NCI-H2107 treated with DMSO at 0.1 percent for 48 hours (cell line): ENCODE data around the gene CACNA1I.

ENCODE experiments used
- DNase-seq: peaks from one replicate; lab custom pipeline; 2025; ENCODE audit not compliant: unreplicated experiment; lab: John Stamatoyannopoulos, UW

The CACNA1I gene

DNA sequence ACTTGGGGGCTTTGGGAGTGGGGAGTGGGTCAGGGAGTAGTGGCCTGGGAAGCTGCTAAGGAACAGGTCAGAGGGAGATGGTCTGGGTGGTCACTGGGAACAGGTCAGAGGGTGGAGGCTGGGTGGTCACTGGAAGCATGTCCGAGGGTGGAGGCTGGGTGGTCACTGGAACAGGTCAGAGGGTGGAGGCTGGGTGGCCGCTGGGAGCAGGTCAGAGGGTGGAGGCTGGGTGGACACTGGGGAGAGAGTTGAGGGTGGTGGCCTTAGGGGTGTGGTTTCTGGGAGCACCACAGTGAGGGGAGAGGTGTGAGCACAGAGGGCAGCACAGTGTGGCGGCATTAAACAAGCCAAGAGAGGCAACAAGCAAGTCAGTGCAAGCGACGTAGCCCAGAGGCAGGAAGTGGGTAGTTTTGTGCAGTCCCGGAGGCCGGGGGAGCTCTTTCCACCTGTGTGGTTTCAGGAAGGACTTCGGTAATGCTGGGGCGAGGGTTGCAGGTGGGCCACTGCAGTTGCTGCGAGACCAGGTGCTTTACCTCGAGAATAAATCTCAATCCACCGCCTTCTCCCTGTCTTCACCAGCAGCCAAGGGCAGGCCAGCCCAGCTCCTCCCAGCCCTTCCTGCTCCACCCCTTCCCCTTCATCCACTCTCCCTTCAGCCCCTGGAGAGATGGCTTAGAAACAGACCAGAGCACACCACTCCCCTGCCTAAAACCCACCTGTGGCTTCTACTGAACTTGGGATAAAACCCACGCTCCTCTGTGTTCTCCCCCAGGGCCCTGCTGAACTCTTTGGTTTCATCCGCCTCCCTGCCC is 3.2 kb upstream of the CACNA1I start:
- no peak for DNase-seq

GRCh38 chr22:39568278-39568981 is 2.1 kb upstream of the CACNA1I start:
- no peak for DNase-seq

DNA sequence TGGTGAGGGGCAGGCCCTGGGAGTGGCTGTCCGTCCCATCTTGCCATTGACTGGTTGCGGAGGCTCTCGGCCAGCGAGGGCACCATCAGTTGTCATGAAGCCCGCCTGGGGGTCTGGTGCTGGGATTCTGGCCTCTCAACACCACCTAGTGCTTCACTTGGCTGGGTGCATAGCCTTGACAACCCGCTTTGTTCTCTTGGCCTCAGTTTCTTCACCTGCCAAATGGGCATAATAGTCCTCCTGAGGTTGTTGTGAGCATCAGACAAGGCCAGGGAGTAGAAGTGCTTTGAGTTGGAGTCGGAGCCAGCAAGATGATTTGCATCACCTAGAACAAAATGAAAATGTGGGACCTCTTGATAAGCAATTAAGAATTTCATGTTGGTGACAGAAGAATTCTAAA is 1.5 kb upstream of the CACNA1I start:
- no peak for DNase-seq

- no peak for DNase-seq
These were observed 327 bp upstream of the CACNA1I start for GRCh38 chr22:39570226-39570625.

DNA sequence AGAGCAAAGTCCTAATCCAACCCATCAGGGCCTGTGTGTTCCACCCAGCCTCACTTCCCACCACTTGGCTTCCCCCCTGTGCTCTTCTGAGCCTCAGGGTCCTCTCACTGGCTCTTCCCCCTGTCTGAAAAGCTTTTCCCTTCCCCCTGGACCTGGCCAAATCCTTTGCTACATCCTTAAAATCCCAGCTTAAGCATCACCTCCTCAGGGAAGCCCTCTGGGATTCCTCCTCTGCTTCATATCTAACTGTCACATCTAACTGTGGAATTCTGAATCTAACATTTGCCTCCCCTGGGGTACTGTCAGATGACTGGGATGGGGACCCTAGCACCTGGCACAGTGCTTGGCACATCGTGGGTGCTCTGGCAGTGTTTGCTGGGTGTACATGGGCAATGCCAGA is 985 bp downstream of the CACNA1I start:
- DNase-seq: no peak

DNA sequence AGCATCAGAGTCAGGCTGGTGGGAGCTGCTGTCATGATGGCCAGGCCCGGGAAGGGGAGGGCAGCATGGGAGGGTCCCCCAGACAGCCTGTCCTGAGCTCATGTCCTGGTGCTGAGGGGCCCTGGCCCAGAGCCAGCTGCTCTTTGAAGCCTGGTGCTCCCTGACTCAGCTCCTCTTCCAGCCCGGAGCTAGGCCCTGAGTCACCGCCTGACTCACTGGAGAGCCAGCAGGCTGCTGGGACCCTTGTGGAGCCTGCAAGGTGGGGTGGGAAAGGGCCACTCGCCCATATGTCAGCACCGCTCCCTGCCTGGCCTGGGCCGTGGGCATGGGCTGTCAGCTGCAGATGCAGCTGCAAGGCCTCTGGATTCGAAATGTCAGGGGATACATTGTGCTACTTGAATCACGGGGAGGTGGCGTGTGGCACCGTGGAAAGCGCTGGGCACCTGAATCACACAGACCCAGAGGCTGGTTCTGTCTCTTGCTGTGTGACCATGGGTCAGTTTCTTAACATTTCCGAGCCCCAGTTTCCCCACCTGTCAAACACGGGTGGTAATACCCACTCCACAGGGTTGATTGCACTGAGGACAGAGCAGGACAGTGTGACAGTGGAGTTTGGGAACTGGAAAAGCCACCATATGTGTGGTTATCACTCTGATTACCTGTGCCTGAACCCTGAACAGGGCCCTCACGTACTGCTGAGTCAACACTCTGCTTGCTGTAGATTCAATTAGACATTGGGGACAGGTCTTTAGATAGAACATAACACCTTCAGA is 4.4 kb downstream of the CACNA1I start:
- no peak for DNase-seq

GRCh38 chr22:39575552-39575825 is 4.9 kb downstream of the CACNA1I start:
- DNase-seq: no peak

DNA sequence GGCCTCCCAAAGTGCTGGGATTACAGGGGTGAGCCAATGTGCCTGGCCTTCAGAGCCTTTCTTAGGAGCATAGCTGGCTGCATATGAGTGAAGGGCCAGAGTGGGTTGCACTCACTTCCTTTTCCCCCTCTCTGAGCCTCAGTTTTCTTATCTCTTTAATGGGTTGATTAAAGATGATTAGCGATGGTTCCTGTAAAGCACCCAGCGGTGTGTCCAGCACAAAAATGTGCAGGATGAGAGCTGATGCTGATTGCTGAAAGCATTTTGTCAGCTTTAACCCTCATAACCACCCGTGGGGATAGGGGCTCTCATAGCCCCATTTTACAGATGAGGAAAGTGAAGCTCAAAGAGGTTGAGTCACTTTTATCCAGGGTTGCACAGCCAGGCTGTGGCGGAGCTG is 5.5 kb downstream of the CACNA1I start:
- no peak for DNase-seq

GRCh38 chr22:39577366-39577765 is 6.8 kb downstream of the CACNA1I start:
- DNase-seq: no peak

GRCh38 chr22:39577900-39578299 is 7.3 kb downstream of the CACNA1I start:
- DNase-seq: no peak

- DNase-seq: no peak
These were observed 9.5 kb downstream of the CACNA1I start for GRCh38 chr22:39580006-39580441.

DNA sequence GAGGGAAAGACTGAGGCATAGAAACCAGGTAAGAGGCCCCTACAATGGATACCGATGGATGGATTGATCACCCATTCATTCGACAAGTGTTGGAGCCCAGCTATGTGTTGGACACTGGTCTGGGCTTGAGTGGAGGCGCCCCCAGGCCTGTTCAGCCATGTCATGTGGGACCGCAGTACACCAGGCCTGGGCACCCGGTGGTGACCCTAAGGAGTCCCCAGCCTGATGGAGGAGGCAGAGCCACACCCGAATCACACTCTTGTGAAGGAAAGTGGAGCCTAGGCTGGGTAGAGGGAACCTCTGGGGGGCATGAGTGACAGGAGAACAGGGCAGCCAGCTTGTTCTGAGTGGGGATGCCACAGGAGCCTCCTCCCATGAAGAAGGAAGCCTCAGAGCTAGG is 10.2 kb downstream of the CACNA1I start:
- no peak for DNase-seq

GRCh38 chr22:39581303-39581702 is 10.8 kb downstream of the CACNA1I start:
- no peak for DNase-seq

DNA sequence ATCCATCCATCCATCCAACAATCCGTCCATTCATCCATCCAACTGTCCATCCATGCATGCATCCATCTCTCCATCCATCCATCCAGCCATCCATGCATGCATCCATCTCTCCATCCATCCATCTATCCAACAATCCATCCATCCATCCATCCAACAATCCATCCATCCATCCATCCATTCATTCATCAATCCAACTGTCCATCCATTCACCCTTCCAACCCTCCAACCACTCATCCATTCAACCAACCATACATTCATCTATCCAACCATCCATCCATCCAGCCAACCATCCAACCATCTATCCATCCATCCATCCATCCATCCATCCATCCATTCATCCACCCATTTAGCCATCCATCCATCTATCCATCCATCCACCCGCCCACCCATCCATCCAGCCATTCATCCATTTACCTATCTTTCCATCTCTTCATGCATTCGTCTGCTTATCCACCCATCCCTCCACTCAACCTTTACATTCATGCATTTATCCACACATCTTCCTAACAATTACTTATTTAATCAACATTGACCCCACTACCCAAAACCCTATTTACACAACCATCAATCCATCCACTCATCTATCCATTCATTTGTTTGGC is 12.6 kb downstream of the CACNA1I start:
- no peak for DNase-seq

DNA sequence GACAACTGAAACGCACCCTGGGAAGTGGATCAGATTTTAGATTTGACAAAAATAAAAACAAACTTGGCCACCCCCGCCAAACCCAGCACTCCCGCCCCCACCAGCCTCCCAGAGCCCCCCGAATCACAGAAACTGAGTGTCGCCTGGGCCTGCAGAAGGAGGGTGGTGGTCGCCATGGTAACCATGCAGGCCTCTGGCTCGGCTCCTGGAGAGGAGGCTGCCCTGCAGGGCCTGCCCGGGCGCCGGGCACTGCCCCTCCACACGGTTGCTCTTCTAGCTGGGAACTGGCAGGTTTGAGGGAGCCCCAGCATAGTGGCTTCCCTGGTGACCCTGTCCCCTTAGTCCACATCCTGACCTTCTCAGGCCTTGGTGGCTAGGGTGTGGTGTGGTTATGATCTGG is 19.3 kb downstream of the CACNA1I start:
- no peak for DNase-seq

DNA sequence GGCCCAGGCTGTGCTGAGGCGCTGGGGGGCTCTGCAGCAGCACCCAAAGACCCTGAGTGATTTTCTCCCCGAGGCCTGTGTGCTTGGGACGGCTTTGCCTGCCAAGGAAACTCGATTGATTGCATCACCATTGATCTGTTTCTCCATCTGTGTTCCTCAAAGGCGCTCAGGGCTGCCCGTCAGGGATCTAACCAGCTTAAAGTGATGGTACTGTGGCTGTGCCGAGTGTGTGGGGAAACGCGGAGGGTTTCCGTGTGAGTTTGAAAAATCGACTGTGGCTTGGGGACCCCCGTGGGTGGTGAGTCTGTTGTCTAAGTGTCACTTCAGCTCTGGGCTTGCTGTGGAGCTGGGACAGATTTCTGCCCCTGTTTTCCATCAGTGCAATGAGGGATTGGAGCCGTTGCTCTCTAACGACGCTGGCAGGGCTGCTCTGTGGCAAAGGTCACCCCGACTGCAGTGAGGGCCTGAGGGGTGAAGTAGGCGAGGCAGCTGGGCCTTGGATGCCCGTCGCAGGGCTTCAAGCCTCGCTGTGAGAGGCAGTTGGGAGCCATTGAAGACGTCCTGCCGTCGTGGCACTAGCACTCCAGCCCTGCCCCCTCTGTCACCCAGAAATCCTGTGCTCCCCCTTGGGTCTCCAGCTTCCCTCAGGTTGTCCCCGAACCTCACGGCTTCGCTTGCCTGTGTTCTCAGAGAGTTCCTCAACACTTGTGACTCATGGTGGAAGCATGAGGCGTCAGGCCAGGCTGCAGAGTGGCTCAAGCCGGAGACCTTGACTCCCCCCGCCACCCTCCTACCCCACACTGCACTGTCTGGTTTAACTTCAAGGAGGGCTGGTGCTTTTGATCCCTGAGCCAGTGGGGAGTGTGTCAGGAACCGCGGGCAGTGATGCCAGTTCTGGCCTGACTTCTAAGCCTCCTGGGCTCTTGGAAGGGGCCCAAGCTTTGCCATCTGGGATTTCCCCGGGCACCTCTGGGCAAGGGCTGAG is 21.8 kb downstream of the CACNA1I start:
- DNase-seq: no peak

DNA sequence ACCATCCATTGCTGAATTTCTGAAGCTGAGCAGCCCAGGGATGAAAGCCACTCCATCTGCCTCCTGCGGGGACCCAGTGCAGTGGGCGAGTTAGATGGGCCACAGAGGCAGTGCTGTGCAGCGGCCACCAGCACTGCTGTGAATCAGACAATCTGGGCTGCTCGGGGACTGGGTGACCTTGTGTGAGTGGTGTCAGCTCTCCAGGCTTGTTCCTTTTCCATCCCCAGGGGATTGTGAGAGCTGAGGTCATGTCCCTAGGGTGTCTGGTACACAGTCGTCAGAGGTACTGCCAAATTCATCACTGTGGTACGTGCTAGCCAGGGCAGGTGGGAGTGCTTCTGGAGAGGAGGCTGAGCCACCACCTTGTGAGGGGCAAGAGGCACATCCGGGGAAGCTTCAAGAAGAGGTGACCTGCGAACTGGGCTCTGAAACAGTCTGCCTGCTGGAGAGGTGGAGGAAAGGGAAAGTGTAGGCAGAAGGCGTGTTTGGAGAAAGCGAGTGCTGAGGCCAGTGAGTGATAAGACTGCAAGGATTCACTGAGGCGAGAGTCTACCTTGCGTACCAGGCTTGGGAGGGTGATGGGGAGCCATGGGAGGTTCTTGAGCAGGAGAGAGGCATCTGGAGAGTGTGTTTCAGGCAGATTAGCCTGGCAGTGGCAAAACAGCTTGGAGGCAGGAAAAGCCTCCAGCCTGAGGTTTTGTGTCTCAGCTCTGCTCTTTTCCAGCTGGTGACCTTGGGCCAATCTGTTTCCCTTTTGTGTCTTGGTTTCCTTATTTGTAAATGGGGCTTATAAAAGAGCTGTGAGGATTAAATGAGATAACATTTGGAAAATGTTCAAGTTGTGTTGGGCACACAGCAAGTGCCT is 22.7 kb downstream of the CACNA1I start:
- no peak for DNase-seq

DNA sequence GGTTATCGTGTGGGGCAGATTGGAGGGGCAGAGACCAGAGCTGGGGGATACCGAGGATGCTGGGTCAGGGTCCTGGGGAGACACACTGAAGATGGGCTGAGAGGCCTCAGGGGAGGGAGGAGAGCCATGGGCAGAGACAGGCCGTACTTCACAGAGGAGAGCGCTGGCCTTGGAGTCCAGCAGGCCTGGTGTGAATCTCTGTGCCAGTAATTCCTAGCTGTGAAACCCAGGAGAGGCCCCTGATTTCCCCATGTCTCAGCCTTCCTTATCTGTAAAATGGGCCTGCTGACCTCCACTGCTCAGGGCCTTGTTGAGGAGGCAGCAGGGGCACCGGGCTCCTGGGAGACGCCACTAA is 23.4 kb downstream of the CACNA1I start:
- no peak for DNase-seq

DNA sequence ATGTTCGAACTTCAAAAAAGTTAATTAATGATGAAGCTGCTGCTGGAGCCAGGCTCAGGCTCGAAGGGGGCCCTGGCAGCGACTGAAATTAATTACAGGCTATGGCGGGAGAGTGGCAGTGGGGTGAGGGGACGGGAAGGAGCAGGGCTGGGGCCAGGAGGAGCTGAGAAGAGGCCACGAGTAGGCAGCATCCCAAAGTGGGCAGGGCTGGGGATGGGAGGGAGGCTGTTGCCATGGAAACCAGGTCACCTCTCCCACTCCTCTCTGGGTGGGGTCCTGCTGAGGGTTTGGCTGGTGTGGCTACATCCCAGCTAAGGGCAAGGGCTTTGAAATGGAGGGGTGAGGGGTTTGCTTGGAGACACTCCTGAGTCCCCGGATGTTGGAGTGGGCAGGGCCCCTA is 23.9 kb downstream of the CACNA1I start:
- DNase-seq: no peak
